Skeletal muscle tissue (tissue), 4 donors: ENCODE results near the gene OR4C11. TPM values are rescaled to one million over a fixed set of nuclear protein-coding genes. Genes with fewer than 3 reads are reported as not detected.

ENCODE experiments used
- H3K27ac ChIP-seq: one replicate; pipeline ENCODE4 v1.7.0; 2013; ENCODE audit warnings: mild to moderate bottlenecking, low read depth, low read length, inconsistent platforms
- H3K27me3 ChIP-seq, 3 donors: one replicate each; pipeline ENCODE4 v1.7.0; 2013; ENCODE audit warnings: low read length in 3 of 3; ENCODE audit not compliant: control insufficient read depth in 3 of 3, insufficient read depth in 3 of 3
- H3K36me3 ChIP-seq, 3 donors: one replicate each; pipeline ENCODE4 v1.7.0; 2013; ENCODE audit warnings: low read length in 3 of 3; ENCODE audit not compliant: control insufficient read depth in 3 of 3, insufficient read depth in 3 of 3
- H3K4me1 ChIP-seq, 3 donors: one replicate each; pipeline ENCODE4 v1.7.0; 2013; ENCODE audit warnings: low read length in 3 of 3, mild to moderate bottlenecking in 3 of 3; ENCODE audit not compliant: control insufficient read depth in 3 of 3, insufficient read depth in 3 of 3
- H3K4me3 ChIP-seq, 3 donors: one replicate each; pipeline ENCODE4 v1.7.0; 2013; ENCODE audit warnings: low read length in 3 of 3
- H3K9ac ChIP-seq, 3 donors: one replicate each; pipeline ENCODE4 v1.7.0; 2013; ENCODE audit warnings: low read length in 3 of 3, mild to moderate bottlenecking in 3 of 3, moderate library complexity in 2 of 3, low read depth in 1 of 3
- H3K9me3 ChIP-seq, 3 donors: one replicate each; pipeline ENCODE4 v1.7.0; 2013; ENCODE audit warnings: low read length in 3 of 3; ENCODE audit not compliant: control insufficient read depth in 3 of 3
- total RNA-seq: library from RNA; depleted of rRNA; stranded (reverse); fragments of >200 nt; gene quantifications from one replicate; pipeline ENCODE4 v1.2.3, GENCODE V29; 2014
- donor health status: Osteomylitis.

Gene OR4C11
- not detected for total RNA-seq

DNA sequence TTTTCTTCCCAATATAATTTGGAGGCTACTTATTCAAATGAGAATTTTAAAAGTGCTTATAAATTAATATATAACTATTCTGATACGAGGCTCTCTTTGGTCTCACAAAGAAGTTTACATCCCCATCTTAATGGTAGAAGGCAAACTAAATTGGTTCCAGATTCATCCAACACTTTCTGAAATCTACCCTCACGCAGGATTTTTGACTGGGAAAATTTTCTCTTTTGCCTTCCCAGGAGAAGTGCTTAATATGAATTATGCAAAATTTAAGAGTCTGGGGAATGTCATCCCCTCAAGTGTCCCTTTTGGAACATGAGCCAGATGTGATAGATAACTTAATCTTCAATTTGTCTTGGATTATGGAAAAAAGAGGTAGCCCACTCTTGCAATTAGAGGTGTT lies at the start of gene OR4C11:
TSS of gene OR4C11 (minus strand) at position 101 of the 400 bp plus-strand sequence. CDS start 3,272 bp downstream, outside the sequence.
- Histone ChIP-seq H3K27ac (no peak within 1 kb of the TSS), H3K27me3 (no peaks in the 10 kb centered on the region), H3K9ac (no peak within 1 kb of the TSS), H3K4me3 (no peak within 1 kb of the TSS), H3K9me3 (peaks cover 0 to 2% (median 0%) of the 10 kb centered on the region in 3 donors), H3K4me1 (no peaks in the 10 kb centered on the region), H3K36me3 (no peaks in the 10 kb centered on the region)

DNA sequence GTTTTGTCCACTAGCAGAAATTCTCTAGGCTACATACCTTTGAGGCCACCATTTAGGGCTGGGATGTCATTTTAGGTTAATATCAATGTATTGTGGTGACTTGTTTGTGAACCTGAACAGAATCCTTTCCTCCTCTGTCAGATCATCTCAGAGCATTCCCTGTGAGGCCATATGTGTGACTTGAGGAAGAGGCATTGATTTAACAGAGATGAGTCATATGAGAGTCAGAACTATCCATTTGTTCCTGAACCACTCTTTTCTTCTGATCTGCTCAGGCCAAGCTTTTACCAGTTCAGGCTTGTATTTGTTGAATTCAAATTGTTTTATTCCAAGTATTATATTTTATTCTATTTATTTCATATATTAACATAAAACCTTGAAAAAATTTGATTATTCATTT lies 47.7 kb upstream of the OR4C11 start:
- H3K36me3 ChIP-seq = no peaks in the 10 kb centered on the region
- H3K4me1 ChIP-seq = no peaks in the 10 kb centered on the region
- H3K9ac ChIP-seq = no peak overlapping the region
- no peak overlapping the region for H3K27ac ChIP-seq
- H3K4me3 ChIP-seq = no peak overlapping the region
- H3K9me3 ChIP-seq = no peaks in the 10 kb centered on the region
- no peaks in the 10 kb centered on the region for H3K27me3 ChIP-seq

- no peaks in the 10 kb centered on the region for H3K9me3 ChIP-seq
- no peaks in the 10 kb centered on the region for H3K36me3 ChIP-seq
- no peaks in the 10 kb centered on the region for H3K27me3 ChIP-seq
- H3K4me1 ChIP-seq = no peaks in the 10 kb centered on the region
- no peak overlapping the region for H3K4me3 ChIP-seq
- H3K27ac ChIP-seq = no peak overlapping the region
- no peak overlapping the region for H3K9ac ChIP-seq
Observed at GRCh38 chr11:55652560-55652959, 45.1 kb upstream of the OR4C11 start.

GRCh38 chr11:55648027-55648426 lies 40.6 kb upstream of the OR4C11 start, which contains the start of gene OR4S2:
Gene OR4S2, plus strand, starts transcription at chr11:55648327. Its CDS starts 2,577 bp downstream, at chr11:55650904.
- no peak within 1 kb of the TSS for H3K9ac ChIP-seq
- H3K9me3 ChIP-seq = peaks cover 0 to 2% (median 0%) of the 10 kb centered on the region in 3 donors
- H3K4me1 ChIP-seq = no peaks in the 10 kb centered on the region
- no peaks in the 10 kb centered on the region for H3K27me3 ChIP-seq
- no peaks in the 10 kb centered on the region for H3K36me3 ChIP-seq
- no peak within 1 kb of the TSS for H3K27ac ChIP-seq
- H3K4me3 ChIP-seq = no peak within 1 kb of the TSS

- H3K27me3 ChIP-seq = no peaks in the 10 kb centered on the region
- H3K27ac ChIP-seq = no peak within 1 kb of the TSS
- no peak within 1 kb of the TSS for H3K9ac ChIP-seq
- no peaks in the 10 kb centered on the region for H3K4me1 ChIP-seq
- no peak within 1 kb of the TSS for H3K4me3 ChIP-seq
- H3K36me3 ChIP-seq = no peaks in the 10 kb centered on the region
- no peaks in the 10 kb centered on the region for H3K9me3 ChIP-seq
Observed at GRCh38 chr11:55634813-55635212, 27.4 kb upstream of the OR4C11 start, which contains the start of gene OR4P4. Gene OR4P4, plus strand, starts transcription at chr11:55635113.

GRCh38 chr11:55624531-55624930 lies 17.1 kb upstream of the OR4C11 start:
- Histone ChIP-seq H3K9ac (no peak overlapping the region), H3K36me3 (no peaks in the 10 kb centered on the region), H3K9me3 (peaks cover 0 to 3% (median 0%) of the 10 kb centered on the region in 3 donors), H3K4me1 (no peaks in the 10 kb centered on the region), H3K4me3 (no peak overlapping the region), H3K27me3 (no peaks in the 10 kb centered on the region), H3K27ac (no peak overlapping the region)

GRCh38 chr11:55572548-55572947 lies 34.9 kb downstream of the OR4C11 start:
- Histone ChIP-seq H3K4me1 (no peaks in the 10 kb centered on the region), H3K9me3 (peaks cover 0 to 3% (median 0%) of the 10 kb centered on the region in 3 donors), H3K27ac (no peak overlapping the region), H3K27me3 (no peaks in the 10 kb centered on the region), H3K36me3 (no peaks in the 10 kb centered on the region), H3K4me3 (no peak overlapping the region), H3K9ac (no peak overlapping the region)

DNA sequence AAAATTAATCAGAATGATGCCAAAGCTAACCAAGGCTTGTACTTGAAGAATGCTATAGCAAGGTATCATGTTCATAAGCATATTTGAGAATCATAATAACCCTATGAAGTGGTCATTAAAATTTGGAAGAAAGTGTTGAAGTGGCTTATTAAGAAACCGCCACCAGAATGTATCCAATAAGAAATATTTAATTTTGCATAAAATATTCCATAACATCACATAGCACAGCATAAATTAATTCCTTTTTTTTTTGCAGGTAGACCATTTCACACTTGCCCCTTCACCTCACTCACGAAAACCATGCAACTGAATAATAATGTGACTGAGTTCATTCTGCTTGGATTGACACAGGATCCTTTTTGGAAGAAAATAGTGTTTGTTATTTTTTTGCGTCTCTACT lies 35.6 kb downstream of the OR4C11 start, which contains the start of gene OR4C16:
TSS of gene OR4C16 (plus strand) at position 301 of the 400 bp plus-strand sequence. CDS start at position 301, 0 bp downstream.
- Histone ChIP-seq H3K4me3 (no peak within 1 kb of the TSS), H3K27me3 (no peaks in the 10 kb centered on the region), H3K27ac (no peak within 1 kb of the TSS), H3K36me3 (no peaks in the 10 kb centered on the region), H3K9me3 (peaks cover 0 to 3% (median 0%) of the 10 kb centered on the region in 3 donors), H3K9ac (no peak within 1 kb of the TSS), H3K4me1 (no peaks in the 10 kb centered on the region)

DNA sequence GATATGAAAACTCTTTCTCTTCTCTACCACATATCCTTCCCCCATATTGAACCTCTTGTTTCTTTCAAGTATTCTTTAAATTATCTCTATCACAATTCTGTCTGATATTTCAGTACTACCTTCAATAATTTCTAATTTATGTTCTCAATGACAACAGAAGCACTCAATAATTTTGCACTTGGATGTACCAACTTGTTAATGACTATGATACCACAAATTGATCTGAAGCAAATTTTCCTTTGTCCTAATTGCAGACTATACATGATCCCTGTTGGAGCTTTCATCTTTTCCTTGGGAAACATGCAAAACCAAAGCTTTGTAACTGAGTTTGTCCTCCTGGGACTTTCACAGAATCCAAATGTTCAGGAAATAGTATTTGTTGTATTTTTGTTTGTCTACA lies 53.3 kb downstream of the OR4C11 start, which contains the start of gene OR4C15:
TSS of gene OR4C15 (plus strand) at position 301 of the 400 bp plus-strand sequence. CDS start at position 301, 0 bp downstream.
- Histone ChIP-seq H3K4me3 (no peak within 1 kb of the TSS), H3K9ac (no peak within 1 kb of the TSS), H3K27me3 (no peaks in the 10 kb centered on the region), H3K27ac (no peak within 1 kb of the TSS), H3K4me1 (no peaks in the 10 kb centered on the region), H3K9me3 (peaks cover 0 to 4% (median 3%) of the 10 kb centered on the region in 3 donors), H3K36me3 (no peaks in the 10 kb centered on the region)
